Thyroid gland (tissue), 4 donors: ENCODE results near the gene LLCFC1. TPM values are rescaled to one million over a fixed set of nuclear protein-coding genes. Genes with fewer than 3 reads are reported as not detected.

Experiments
- DNase-seq, 2 donors: peaks; one replicate each; pipeline ENCODE4 v3.0.0-alpha.2; 2019
- H3K27ac ChIP-seq, 3 donors: fragments of 200-600 bp; sonication (generic); 1 replicate in 2 of 3; 2 replicates in 1 of 3; pipeline ENCODE4 v1.5.1; 2016 to 2019; ENCODE audit warnings: mild to moderate bottlenecking in 1 of 3, moderate library complexity in 1 of 3
- H3K27me3 ChIP-seq: fragments of 200-600 bp; sonication (generic); one replicate; pipeline ENCODE4 v1.5.1; 2019
- H3K36me3 ChIP-seq, 2 donors: fragments of 200-600 bp; sonication (generic); one replicate each; pipeline ENCODE4 v1.5.1; 2016 to 2019
- H3K4me1 ChIP-seq, 2 donors: fragments of 200-600 bp; sonication (generic); one replicate each; pipeline ENCODE4 v1.5.1; 2017 to 2019
- H3K4me3 ChIP-seq, 3 donors: fragments of 200-600 bp; sonication (generic); replicated peaks in 1 of 3; 1 replicate in 2 of 3; 2 replicates in 1 of 3; pipeline ENCODE4 v1.5.1; 2016; ENCODE audit warnings: mild to moderate bottlenecking in 1 of 3
- H3K9me3 ChIP-seq: fragments of 200-600 bp; sonication (generic); one replicate; pipeline ENCODE4 v1.5.1; 2017
- POLR2A ChIP-seq, 2 donors: fragments of 450-650 bp; IDR thresholded peaks; one replicate each; pipeline ENCODE4 v1.6.1; 2017; ENCODE audit warnings: antibody characterized with exemption in 2 of 2, mild to moderate bottlenecking in 2 of 2, moderate library complexity in 1 of 2
- WGBS, 2 donors: methylation state at CpG; one replicate each; pipeline ENCODE4 v1.1.5; 2017; 5-methylcytosine and 5-hydroxymethylcytosine counted together
- intact Hi-C: fragments of 100-400 bp; cut with DNase I; formaldehyde crosslinking; loops from one replicate; pipeline ENCODE4 v1.15.1; 2023
- total RNA-seq, 4 donors: library from RNA; depleted of rRNA; stranded (reverse); fragments of >200 nt; gene quantifications; one replicate each; pipeline ENCODE4 v1.2.3, GENCODE V29; 2016
- TF ChIP-seq, protein P1 (sequence below), 6 experiments: fragments of 200-600 bp in 3 of 6; fragments of 450-650 bp in 3 of 6; sonication (generic) in 3 of 6; IDR thresholded peaks; one replicate each; pipeline ENCODE4 v1.5.1; 2016 to 2019; ENCODE audit warnings: antibody characterized with exemption in 6 of 6, mild to moderate bottlenecking in 2 of 6, inconsistent platforms in 1 of 6, moderate library complexity in 1 of 6

Gene LLCFC1
- total RNA-seq, 4 donors from 2014 or later, result 0.67 TPM; not detected in 3

DNA sequence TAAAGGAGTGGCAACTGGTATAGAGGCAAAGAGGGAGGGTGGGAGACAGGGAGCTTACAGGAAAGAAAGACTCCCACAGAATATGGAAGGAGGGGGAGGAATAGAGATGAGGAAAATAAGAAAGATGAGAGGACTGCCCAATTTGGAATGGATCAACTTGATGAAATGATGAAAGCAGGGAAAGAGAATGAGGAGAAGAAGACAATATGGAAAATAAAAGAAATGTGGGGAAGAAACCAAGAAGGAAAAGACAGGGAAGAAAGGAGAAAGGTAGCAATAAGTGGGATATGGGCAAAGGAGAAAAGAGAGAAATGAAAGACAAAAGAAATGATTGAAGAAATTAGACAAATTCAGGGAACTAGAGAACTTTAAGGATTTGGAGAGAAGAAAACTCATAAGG is 19.9 kb downstream of the LLCFC1 start:
- TF ChIP-seq, protein P1, sequence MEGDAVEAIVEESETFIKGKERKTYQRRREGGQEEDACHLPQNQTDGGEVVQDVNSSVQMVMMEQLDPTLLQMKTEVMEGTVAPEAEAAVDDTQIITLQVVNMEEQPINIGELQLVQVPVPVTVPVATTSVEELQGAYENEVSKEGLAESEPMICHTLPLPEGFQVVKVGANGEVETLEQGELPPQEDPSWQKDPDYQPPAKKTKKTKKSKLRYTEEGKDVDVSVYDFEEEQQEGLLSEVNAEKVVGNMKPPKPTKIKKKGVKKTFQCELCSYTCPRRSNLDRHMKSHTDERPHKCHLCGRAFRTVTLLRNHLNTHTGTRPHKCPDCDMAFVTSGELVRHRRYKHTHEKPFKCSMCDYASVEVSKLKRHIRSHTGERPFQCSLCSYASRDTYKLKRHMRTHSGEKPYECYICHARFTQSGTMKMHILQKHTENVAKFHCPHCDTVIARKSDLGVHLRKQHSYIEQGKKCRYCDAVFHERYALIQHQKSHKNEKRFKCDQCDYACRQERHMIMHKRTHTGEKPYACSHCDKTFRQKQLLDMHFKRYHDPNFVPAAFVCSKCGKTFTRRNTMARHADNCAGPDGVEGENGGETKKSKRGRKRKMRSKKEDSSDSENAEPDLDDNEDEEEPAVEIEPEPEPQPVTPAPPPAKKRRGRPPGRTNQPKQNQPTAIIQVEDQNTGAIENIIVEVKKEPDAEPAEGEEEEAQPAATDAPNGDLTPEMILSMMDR (IDR thresholded peaks at IDR 0.05), result no peak
- TF ChIP-seq POLR2A (IDR thresholded peaks at IDR 0.05), result no peak
- H3K36me3 ChIP-seq, result no peaks in the 10 kb centered on the region
- no peaks in the 10 kb centered on the region for H3K4me1 ChIP-seq
- no peak overlapping the region for H3K27ac ChIP-seq
- intact Hi-C loops, result no loop called here
- no peak for DNase-seq
- no peaks in the 10 kb centered on the region for H3K9me3 ChIP-seq
- H3K4me3 ChIP-seq, result no peak overlapping the region
- no peaks in the 10 kb centered on the region for H3K27me3 ChIP-seq

DNA sequence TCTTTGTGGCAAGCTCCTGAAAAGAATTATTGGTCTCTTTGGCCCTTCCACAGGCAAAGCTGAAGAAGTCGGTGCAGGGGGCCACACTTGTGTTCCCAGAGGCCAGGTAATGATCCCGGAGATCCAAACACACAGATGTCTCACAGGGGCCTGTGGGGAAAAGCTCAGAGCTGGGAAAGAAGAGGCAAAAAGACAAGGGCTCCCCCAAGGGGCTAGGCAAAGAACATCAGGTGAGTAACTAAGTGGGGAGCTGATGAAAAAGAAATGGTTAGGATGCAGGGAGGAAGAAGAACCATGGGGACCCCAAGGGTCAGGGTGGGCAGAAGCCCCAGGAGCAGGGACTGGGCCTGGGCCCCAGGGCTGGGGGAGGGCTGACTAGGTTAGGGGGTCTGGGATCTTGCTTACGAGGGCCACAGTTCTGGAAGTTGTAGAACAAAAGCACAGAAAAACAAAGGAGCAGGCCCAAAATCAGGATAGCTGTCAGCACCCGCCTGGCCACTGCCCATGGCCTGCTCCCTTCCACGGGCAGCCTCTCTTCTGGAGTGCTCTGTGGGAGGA is 21.8 kb downstream of the LLCFC1 start:
- H3K9me3 ChIP-seq, result no peaks in the 10 kb centered on the region
- no peaks in the 10 kb centered on the region for H3K4me1 ChIP-seq
- 88 to 94% methylated on average over 5 of the region's 5 CpGs for WGBS, 2 donors
- intact Hi-C loops, result no loop called here
- TF ChIP-seq, protein P1 (IDR thresholded peaks at IDR 0.05), result no peak
- H3K4me3 ChIP-seq, result no peak overlapping the region
- DNase-seq, result no peak
- no peaks in the 10 kb centered on the region for H3K27me3 ChIP-seq
- H3K36me3 ChIP-seq, result no peaks in the 10 kb centered on the region
- no peak overlapping the region for H3K27ac ChIP-seq

DNA sequence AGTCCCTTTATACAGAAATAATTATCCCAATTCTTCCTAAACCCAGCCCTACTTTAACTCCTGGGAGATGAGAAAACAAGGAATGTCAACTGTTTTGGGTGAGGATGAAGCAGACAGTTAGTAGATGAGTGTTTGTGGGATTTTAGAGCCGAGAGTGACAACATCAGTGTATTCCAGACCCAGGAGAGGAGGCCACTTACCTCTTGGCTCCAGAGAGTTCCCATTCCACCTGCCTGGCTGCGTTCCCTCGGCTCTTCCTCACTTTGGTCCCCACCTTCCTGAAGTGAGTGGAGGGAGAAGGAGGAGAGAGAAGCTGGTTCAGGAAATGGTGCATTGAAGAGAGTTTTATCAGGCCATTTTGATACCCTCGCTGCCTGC is 22.3 kb downstream of the LLCFC1 start:
- Histone ChIP-seq H3K4me3 (no peak overlapping the region), H3K36me3 (no peaks in the 10 kb centered on the region), H3K4me1 (no peaks in the 10 kb centered on the region), H3K27me3 (no peaks in the 10 kb centered on the region), H3K27ac (no peak overlapping the region), H3K9me3 (no peaks in the 10 kb centered on the region)
- TF ChIP-seq POLR2A (IDR thresholded peaks at IDR 0.05), result no peak
- TF ChIP-seq, protein P1 (IDR thresholded peaks at IDR 0.05), result no peak
- 84 to 90% methylated on average over 4 of the region's 4 CpGs for WGBS, 2 donors
- DNase-seq, result no peak
- intact Hi-C loops, result no loop called here

DNA sequence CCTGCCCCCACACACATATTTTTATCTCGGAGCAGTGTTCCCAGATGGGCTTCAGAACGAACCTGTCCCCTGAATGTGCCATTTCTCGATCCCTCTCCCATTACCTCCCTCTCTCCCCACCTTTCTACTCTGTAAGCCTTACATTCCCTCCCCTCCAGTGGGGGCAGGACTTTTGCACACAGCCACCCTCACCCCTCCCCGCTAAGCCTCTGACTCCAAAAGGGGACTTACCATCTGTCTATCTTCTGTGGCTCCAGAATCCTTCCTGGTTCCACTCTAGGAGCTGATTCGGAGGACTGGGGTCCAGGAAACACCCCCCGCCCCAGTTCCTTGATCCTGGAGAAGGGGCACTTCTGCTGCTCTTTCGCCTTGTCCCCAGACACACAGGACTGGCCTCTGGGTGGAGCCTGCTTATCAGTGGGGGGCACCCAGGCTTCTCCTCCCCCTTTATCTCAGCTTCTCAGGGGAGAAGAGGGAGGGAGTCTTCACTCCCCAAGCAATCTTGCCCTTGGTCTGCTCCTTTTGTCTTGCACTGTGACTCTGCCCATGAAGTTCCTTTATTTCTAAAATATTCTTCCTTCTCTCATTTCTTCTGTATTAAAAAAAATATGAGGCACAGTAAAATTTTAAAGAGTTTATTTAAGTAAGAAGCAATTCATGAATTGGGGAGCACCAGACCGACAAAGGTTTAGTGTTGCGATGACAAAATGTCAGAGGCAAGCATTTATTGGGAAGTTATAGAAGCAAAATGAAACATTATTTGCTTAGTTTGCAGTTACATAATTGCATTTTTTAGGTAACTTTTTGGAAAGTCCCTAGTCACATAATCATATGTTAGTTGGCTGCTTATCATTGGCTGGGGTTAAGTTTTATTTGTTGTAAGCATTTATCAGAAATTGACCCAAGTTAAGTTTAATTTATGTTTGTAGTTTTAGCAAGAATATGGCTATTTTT is 23.0 kb downstream of the LLCFC1 start, which contains the start of gene KEL:
Gene KEL (minus strand): TSS at position 391 of the 954 bp plus-strand sequence. CDS start 157 bp downstream, at position 234.
- Histone ChIP-seq H3K27ac (no peak within 1 kb of the TSS), H3K4me3 (no peak within 1 kb of the TSS), H3K27me3 (no peaks in the 10 kb centered on the region), H3K9me3 (no peaks in the 10 kb centered on the region), H3K4me1 (no peaks in the 10 kb centered on the region), H3K36me3 (no peaks in the 10 kb centered on the region)
- intact Hi-C loops, result no loop called here
- 76 to 78% methylated on average over 9 of the region's 9 CpGs for whole genome bisulfite sequencing, 2 donors
- no peak for DNase-seq
- TF ChIP-seq, protein P1 (IDR thresholded peaks at IDR 0.05), result no peak
- TF ChIP-seq POLR2A (IDR thresholded peaks at IDR 0.05), result no peak

DNA sequence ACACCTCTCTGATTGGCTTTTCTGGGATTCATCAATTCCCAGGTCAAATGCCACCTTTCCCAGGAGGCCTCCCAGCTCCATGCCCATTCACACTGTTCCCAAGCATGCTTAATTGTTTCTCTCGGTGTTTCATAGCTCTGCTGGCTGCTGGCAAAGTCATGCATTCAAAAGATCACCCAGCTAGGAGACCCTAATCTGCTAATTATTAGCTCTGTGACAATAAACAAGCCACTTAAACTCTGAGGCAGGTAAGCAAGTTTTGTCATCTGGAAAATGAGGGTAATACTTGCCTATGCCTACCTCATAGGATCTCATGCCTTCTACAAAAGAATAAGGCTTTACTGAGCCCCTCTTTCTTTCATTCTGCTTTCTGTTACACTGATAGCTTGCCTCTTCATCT is 23.7 kb downstream of the LLCFC1 start:
- H3K27ac ChIP-seq, result no peak overlapping the region
- no peaks in the 10 kb centered on the region for H3K36me3 ChIP-seq
- no peaks in the 10 kb centered on the region for H3K9me3 ChIP-seq
- DNase-seq, result no peak
- 48 to 51% methylated on average over 1 of the region's 1 CpG for WGBS, 2 donors
- intact Hi-C loops, result no loop called here
- no peaks in the 10 kb centered on the region for H3K4me1 ChIP-seq
- no peak overlapping the region for H3K4me3 ChIP-seq
- no peaks in the 10 kb centered on the region for H3K27me3 ChIP-seq
- TF ChIP-seq POLR2A (IDR thresholded peaks at IDR 0.05), result no peak
- TF ChIP-seq, protein P1 (IDR thresholded peaks at IDR 0.05), result no peak
